Fibroblast of lung (primary cell): ENCODE data around the gene KIF21B. TPM values are rescaled to one million over a fixed set of nuclear protein-coding genes. Genes with fewer than 3 reads are reported as not detected.
A peak's percentile ranks its signal among the peaks of the same experiment; 100 is the strongest.

ENCODE experiments used
- DNase-seq, 2 donors: peaks; one replicate each; pipeline versions ENCODE4 v3.0.0 to v3.0.0-alpha.2; 2010; ENCODE audit warnings: low read depth in 2 of 2
- H2AFZ ChIP-seq: 2 replicates; pipeline ENCODE4 v1.5.1; 2012; ENCODE audit warnings: low read length, control low read depth, inconsistent platforms
- H3K27ac ChIP-seq: 2 replicates; pipeline ENCODE4 v1.5.1; 2011; ENCODE audit warnings: low read length, control low read depth; ENCODE audit not compliant: insufficient read depth
- H3K27me3 ChIP-seq: 2 replicates; pipeline ENCODE4 v1.5.1; 2011; ENCODE audit warnings: mild to moderate bottlenecking, low read length; ENCODE audit not compliant: control insufficient read depth, insufficient read depth
- H3K36me3 ChIP-seq: 2 replicates; pipeline ENCODE4 v1.5.1; 2011; ENCODE audit warnings: low read length; ENCODE audit not compliant: control insufficient read depth, insufficient read depth
- H3K4me1 ChIP-seq: 2 replicates; pipeline ENCODE4 v1.5.1; 2011; ENCODE audit warnings: low read length; ENCODE audit not compliant: control insufficient read depth, insufficient read depth; ENCODE audit errors: extremely low read depth
- H3K4me2 ChIP-seq: 2 replicates; pipeline ENCODE4 v1.5.1; 2011; ENCODE audit warnings: low read length, control low read depth; ENCODE audit not compliant: insufficient read depth; ENCODE audit errors: extremely low read depth
- H3K4me3 ChIP-seq, 4 experiments: fragments of 200-600 bp in 1 of 4; sonication (generic) in 1 of 4; replicated peaks in 1 of 4; 2 replicates each; pipeline ENCODE4 v1.5.1; 2011 to 2016; ENCODE audit warnings: low read length in 4 of 4, low read depth in 3 of 4, mild to moderate bottlenecking in 3 of 4, control low read depth in 2 of 4, inconsistent platforms in 1 of 4, mixed read lengths in 1 of 4; ENCODE audit not compliant: insufficient read depth in 1 of 4; ENCODE audit errors: control extremely low read depth in 1 of 4
- H3K79me2 ChIP-seq: 2 replicates; pipeline ENCODE4 v1.5.1; 2012; ENCODE audit warnings: mild to moderate bottlenecking, low read length, inconsistent platforms; ENCODE audit not compliant: control insufficient read depth, insufficient read depth
- H3K9ac ChIP-seq: 2 replicates; pipeline ENCODE4 v1.5.1; 2011; ENCODE audit warnings: mild to moderate bottlenecking, low read length, control low read depth; ENCODE audit not compliant: insufficient read depth
- H3K9me3 ChIP-seq: 2 replicates; pipeline ENCODE4 v1.5.1; 2012; ENCODE audit warnings: low read depth, low read length; ENCODE audit not compliant: control insufficient read depth, insufficient read depth
- H4K20me1 ChIP-seq: 2 replicates; pipeline ENCODE4 v1.5.1; 2011; ENCODE audit warnings: low read length; ENCODE audit not compliant: control insufficient read depth, insufficient read depth; ENCODE audit errors: extremely low read depth
- CTCF ChIP-seq, 2 donors: IDR thresholded peaks in 1 of 2; conservative IDR thresholded peaks in 1 of 2; 1 replicate in 1 of 2; 2 replicates in 1 of 2; pipeline ENCODE4 v1.5.1; 2011 to 2012; ENCODE audit warnings: low read length in 2 of 2, control low read depth in 1 of 2, inconsistent platforms in 1 of 2, low read depth in 1 of 2, mild to moderate bottlenecking in 1 of 2
- EZH2 ChIP-seq: IDR thresholded peaks from 2 replicates; pipeline ENCODE4 v1.5.1; 2012; ENCODE audit warnings: low read length, control low read depth, mild to moderate bottlenecking; ENCODE audit errors: missing control alignments
- polyA plus RNA-seq, 2 donors: library from polyadenylated mRNA; depleted of rRNA in 1 of 2; stranded (reverse) in 1 of 2; unstranded in 1 of 2; fragments of >200 nt; gene quantifications; 2 replicates each; pipeline ENCODE4 v1.2.1, GENCODE V29; 2011 to 2012; ENCODE audit warnings: missing spikeins in 1 of 2
- total RNA-seq: library from RNA; depleted of rRNA; stranded (reverse); fragments of >200 nt; gene quantifications from 2 replicates; pipeline ENCODE4 v1.2.1, GENCODE V29; 2014

Gene KIF21B
- total and polyA plus RNA-seq, 2 donors (not counting 1 experiment from before 2014, with no cell fraction given): under 0.01 to 0.08 TPM

GRCh38 chr1:201051399-201051798 lies 27.9 kb upstream of the KIF21B start:
- Histone ChIP-seq H3K27ac (no peak overlapping the region), H3K4me3 (no peak overlapping the region), H4K20me1 (no peaks in the 10 kb centered on the region), H2AFZ (no peak overlapping the region), H3K27me3 (peaks cover 31% of the 10 kb centered on the region), H3K4me2 (no peak overlapping the region), H3K9ac (no peak overlapping the region), H3K4me1 (no peaks in the 10 kb centered on the region), H3K9me3 (no peaks in the 10 kb centered on the region), H3K36me3 (no peaks in the 10 kb centered on the region), H3K79me2 (no peaks in the 10 kb centered on the region)
- no peak for DNase-seq
- TF ChIP-seq EZH2 (no peak), CTCF (conservative IDR thresholded peaks at IDR 0.05 in 1 of 2, IDR thresholded peaks at IDR 0.05 in 1 of 2; ENCODE audit: low read depth in 1 of 2, low read length in 2 of 2) (no peak)

GRCh38 chr1:201050515-201051277 lies 27.2 kb upstream of the KIF21B start:
- Histone ChIP-seq H3K9ac (no peak overlapping the region), H2AFZ (no peak overlapping the region), H3K79me2 (no peaks in the 10 kb centered on the region), H3K4me3 (no peak overlapping the region), H3K9me3 (no peaks in the 10 kb centered on the region), H3K36me3 (no peaks in the 10 kb centered on the region), H3K27me3 (peaks cover 25% of the 10 kb centered on the region), H3K27ac (no peak overlapping the region), H3K4me1 (no peaks in the 10 kb centered on the region), H4K20me1 (no peaks in the 10 kb centered on the region), H3K4me2 (no peak overlapping the region)
- TF ChIP-seq EZH2 (no peak), CTCF (conservative IDR thresholded peaks at IDR 0.05 in 1 of 2, IDR thresholded peaks at IDR 0.05 in 1 of 2; ENCODE audit: low read depth in 1 of 2, low read length in 2 of 2) (no peak)
- DNase-seq: peak; percentile 6 to 60

- Histone ChIP-seq H3K36me3 (no peaks in the 10 kb centered on the region), H3K9me3 (no peaks in the 10 kb centered on the region), H4K20me1 (no peaks in the 10 kb centered on the region), H3K4me3 (no peak overlapping the region), H3K27me3 (peaks cover 12% of the 10 kb centered on the region), H3K4me1 (no peaks in the 10 kb centered on the region), H3K4me2 (no peak overlapping the region), H3K79me2 (no peaks in the 10 kb centered on the region), H2AFZ (no peak overlapping the region), H3K27ac (no peak overlapping the region), H3K9ac (no peak overlapping the region)
- DNase-seq: no peak
- TF ChIP-seq EZH2: no peak
Measured at GRCh38 chr1:201049248-201049831, 25.8 kb upstream of the KIF21B start.
